ENCODE measurements around the gene MAN2A1. TPM values are rescaled to one million over a fixed set of nuclear protein-coding genes. Genes with fewer than 3 reads are reported as not detected.

MAN2A1 gene
- total RNA-seq = 66.7 TPM

DNA sequence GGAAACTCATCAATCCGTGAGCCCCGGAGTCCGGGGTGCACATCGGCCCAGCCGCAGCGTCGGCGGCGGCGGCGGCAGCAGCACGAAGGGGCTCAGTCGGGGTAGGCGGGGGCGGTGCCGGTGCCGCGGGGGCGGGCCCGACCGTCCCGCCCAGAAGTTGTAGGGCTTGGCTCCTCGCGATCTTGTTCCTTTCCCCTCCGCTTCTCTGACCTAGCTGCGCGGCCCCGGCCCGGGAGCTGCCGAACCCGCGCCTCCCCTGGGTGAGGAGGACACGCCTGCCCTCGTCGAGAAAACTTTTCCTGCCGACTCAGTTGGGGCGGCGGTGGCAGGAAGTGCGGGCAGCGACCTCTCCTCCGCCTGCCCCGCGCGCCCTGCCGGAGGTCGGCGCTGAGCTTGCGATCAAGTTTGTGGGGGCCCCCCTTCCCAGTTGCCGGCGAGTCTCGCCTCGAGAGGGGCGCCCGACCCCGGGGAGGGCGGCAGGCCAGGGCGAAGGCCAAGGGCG lies at the start of gene MAN2A1:
Gene MAN2A1, plus strand, starts transcription at position 188 of the 502 bp plus-strand sequence. CDS start 491 bp downstream, outside the sequence.

